Pancreas (tissue), 10 donors: Measurements from ENCODE around the gene CORT. TPM values are rescaled to one million over a fixed set of nuclear protein-coding genes. Genes with fewer than 3 reads are reported as not detected.
A peak's percentile ranks its signal among the peaks of the same experiment; 100 is the strongest.

Experiments used
- ATAC-seq, 4 donors: fragments of 200-7000 bp; cut with Tn5 transposase; one replicate each; pipeline versions ENCODE4 v1.8.0 to v1.9.1; 2020; ENCODE audit warnings: mild to moderate bottlenecking in 4 of 4, moderate library complexity in 4 of 4
- DNase-seq, 6 donors: peaks; one replicate each; pipeline ENCODE4 v3.0.0-alpha.2; 2020
- FAIRE-seq: peaks from 2 replicates; lab custom pipeline; 2012; peaks lifted over from hg19 to GRCh38; lab: Jason Lieb, UNC
- H3K27ac ChIP-seq, 4 donors: fragments of 200-600 bp; sonication (generic); 1 replicate in 3 of 4; 2 replicates in 1 of 4; pipeline versions ENCODE4 v1.5.0 to v1.8.0; 2020
- H3K27me3 ChIP-seq, 4 donors: fragments of 200-600 bp; one replicate each; pipeline ENCODE4 v1.8.0; 2021
- H3K36me3 ChIP-seq, 3 donors: fragments of 200-600 bp; sonication (generic) in 1 of 3; one replicate each; pipeline versions ENCODE4 v1.5.0 to v1.8.0; 2020 to 2021
- H3K4me1 ChIP-seq, 3 donors: fragments of 200-600 bp; one replicate each; pipeline ENCODE4 v1.8.0; 2021
- H3K4me3 ChIP-seq, 4 donors: fragments of 200-600 bp; sonication (generic) in 2 of 4; one replicate each; pipeline versions ENCODE4 v1.5.0 to v1.8.0; 2020 to 2021
- H3K9me3 ChIP-seq, 4 donors: fragments of 200-600 bp; one replicate each; pipeline ENCODE4 v1.8.0; 2021
- CTCF ChIP-seq, 4 donors: fragments of 200-600 bp; sonication (generic) in 3 of 4; IDR thresholded peaks; one replicate each; pipeline versions ENCODE4 v1.5.0 to v1.8.0; 2021; ENCODE audit warnings: antibody characterized with exemption in 4 of 4
- WGBS, 2 donors: extraction: QIAGEN DNeasy Blood & Tissue Kit; methylation state at CpG; one replicate each; pipeline ENCODE4 v1.1.7; 2013; 5-methylcytosine and 5-hydroxymethylcytosine counted together
- intact Hi-C, 3 donors: fragments of 100-400 bp; cut with DNase I; formaldehyde crosslinking; loops; one replicate each; pipeline versions ENCODE4 v1.11.1 to v1.14.2; 2022
- polyA plus RNA-seq, 2 donors: library from polyadenylated mRNA; stranded (reverse); fragments of 200-250 nt; gene quantifications; one replicate each; pipeline ENCODE4 v1.2.3, GENCODE V29; 2013
- total RNA-seq, 6 donors: library from RNA; stranded (reverse); fragmentation: NEBNext Ultra II Directional in 4 of 6; extraction: Animal tissue kit (Norgen Biotek cat#: 25700) in 4 of 6; gene quantifications; one replicate each; pipeline versions ENCODE4 v1.2.1 to v1.2.4, GENCODE V29; 2021 to 2023
- donor health status: healthy with polysubstance abuse.
- donor health status: DM: no; HTN: no; CAD: no; lungs with moderate emphysema.
- donor health status: DM: no; HTN: no; CAD: no.
- donor health status: control.
- donor health status: control.
- donor health status: Bipolar disorder and iron deficiency.
- donor health status: DM: yes; HTN: yes; CAD: no.
- donor health status: DM: no; HTN: no; CAD: no.
- donor health status: DM: no; HTN: no; CAD: no.
- donor health status: DM: yes; HTN: yes; CAD: no.

The CORT gene
- total and polyA plus RNA-seq, 8 donors = 0.22 to 0.85 (median 0.34) TPM; not detected in 5

- DNase-seq (peak; percentile 88 to 98 (median 94)), ATAC-seq (peak; percentile 95 to 98 (median 98)), FAIRE-seq (no peak)
- TF ChIP-seq CTCF (IDR thresholded peaks at IDR 0.05) = peak; percentile 93 to 98 (median 97)
- Histone ChIP-seq H3K4me3 (peak within 1 kb of the TSS; percentile 49 to 83 (median 59)), H3K9me3 (no peaks in the 10 kb centered on the region), H3K36me3 (no peaks in the 10 kb centered on the region), H3K4me1 (peaks cover 0 to 5% (median 5%) of the 10 kb centered on the region in 3 donors), H3K27ac (peak within 1 kb of the TSS in 1 of 4 donors; percentile 30), H3K27me3 (no peaks in the 10 kb centered on the region)
- intact Hi-C loops = loop anchor here in 1 of 3 donors (5.0 kb wide), 1 partner anchor 62 kb away; no protein-coding TSS in a partner anchor
- WGBS, 2 donors = 0% methylated on average over 60 to 95 of the region's 95 CpGs
These were observed 19.4 kb upstream of the CORT start, which contains the start of gene CENPS for GRCh38 chr1:10430216-10431069. CENPS (plus strand) TSS chr1:10430433; CDS start chr1:10430518, 85 bp downstream.

- Histone ChIP-seq H3K27me3 (no peaks in the 10 kb centered on the region), H3K27ac (no peak overlapping the region), H3K9me3 (no peaks in the 10 kb centered on the region), H3K36me3 (no peaks in the 10 kb centered on the region), H3K4me3 (peak overlapping the region; percentile 49 to 83 (median 59)), H3K4me1 (peaks cover 0 to 5% (median 5%) of the 10 kb centered on the region in 3 donors)
- FAIRE-seq (no peak), DNase-seq (no peak), ATAC-seq (peak in 2 of 4 donors; percentile 0 to 1)
- intact Hi-C loops = loop anchor here in 1 of 3 donors (5.0 kb wide), 1 partner anchor 61 kb away; no protein-coding TSS in a partner anchor
- TF ChIP-seq CTCF (IDR thresholded peaks at IDR 0.05) = no peak
- 15 to 16% methylated on average over 30 of the region's 30 CpGs for WGBS, 2 donors
These were observed 18.6 kb upstream of the CORT start for GRCh38 chr1:10431070-10431730.

- Histone ChIP-seq H3K4me3 (no peak overlapping the region), H3K4me1 (peaks cover 0 to 5% (median 5%) of the 10 kb centered on the region in 3 donors), H3K27me3 (no peaks in the 10 kb centered on the region), H3K9me3 (no peaks in the 10 kb centered on the region), H3K36me3 (no peaks in the 10 kb centered on the region), H3K27ac (no peak overlapping the region)
- DNase-seq (no peak), FAIRE-seq (no peak), ATAC-seq (no peak)
- WGBS, 2 donors = 66 to 72% methylated on average over 14 of the region's 14 CpGs
- TF ChIP-seq CTCF (IDR thresholded peaks at IDR 0.05) = no peak
- intact Hi-C loops = loop anchor here in 1 of 3 donors (5.0 kb wide), 1 partner anchor 59 kb away; no protein-coding TSS in a partner anchor
These were observed 16.7 kb upstream of the CORT start for GRCh38 chr1:10432910-10433700.

- FAIRE-seq = no peak
- H3K4me3 ChIP-seq = no peak overlapping the region
- H3K9me3 ChIP-seq = no peaks in the 10 kb centered on the region
- 86% methylated on average over 11 of the region's 11 CpGs for whole genome bisulfite sequencing, 2 donors
- no peak overlapping the region for H3K27ac ChIP-seq
- intact Hi-C loops = loop anchor here in 1 of 3 donors (5.0 kb wide), 1 partner anchor 59 kb away; no protein-coding TSS in a partner anchor
- H3K4me1 ChIP-seq = peaks cover 0 to 5% (median 5%) of the 10 kb centered on the region in 3 donors
- no peak for DNase-seq
- TF ChIP-seq CTCF (IDR thresholded peaks at IDR 0.05) = no peak
- no peaks in the 10 kb centered on the region for H3K36me3 ChIP-seq
- no peaks in the 10 kb centered on the region for H3K27me3 ChIP-seq
- no peak for ATAC-seq
These were observed 16.0 kb upstream of the CORT start for GRCh38 chr1:10433790-10434189.
